ENCODE data around the gene RAB3D. TPM values are rescaled to one million over a fixed set of nuclear protein-coding genes. Genes with fewer than 3 reads are reported as not detected.

The RAB3D gene
- total and polyA plus RNA-seq, 10 of the 15 experiments (the other 5 are each of a cell fraction or from before 2014, with no cell fraction given) = 1.1 to 15.7 (median 6.2) TPM

GRCh38 chr19:11338121-11338520 lies 1.3 kb downstream of the RAB3D start:
- intact Hi-C loops (cut with micrococcal nuclease; ENCODE audit: unreplicated experiment) = no loop called here
- ChIA-PET CTCF (interaction anchor here (0.8 to 2.3 kb wide), 4 partner anchors 8 to 144 kb away, joined by 3 to 10 read pairs (median 5); partner anchors contain the start of genes CCDC159 and TMEM205), POLR2A (interaction anchor here (1.1 kb wide), 1 partner anchor 8 kb away, joined by 3 read pairs; the partner anchor contains the start of genes CCDC159 and TMEM205), RAD21 (ENCODE audit: unreplicated experiment) (no interaction called here), SMC1A (ENCODE audit: uncharacterized antibody, unreplicated experiment) (interaction anchor here (0.7 kb wide), 1 partner anchor 11 kb away, joined by 3 read pairs; no protein-coding TSS in a partner anchor)
- H3K9ac ChIP-seq (ENCODE audit: control insufficient read depth, insufficient read depth, low read length) = no peak overlapping the region
- peak overlapping the region; percentile 90 for H3K4me2 ChIP-seq (ENCODE audit: control insufficient read depth, insufficient read depth)
- FAIRE-seq = no peak
- H3K27me3 ChIP-seq (replicated peaks in 1 of 2; ENCODE audit: control insufficient read depth in 2 of 2, insufficient read depth in 2 of 2, low read length in 1 of 2) = no peaks in the 10 kb centered on the region
- H2AFZ ChIP-seq (ENCODE audit: control insufficient read depth, low read depth, low read length) = no peak overlapping the region
- no peak for DNase-seq (ENCODE audit: low read depth, low spot score)
- no peak overlapping the region; the same call in 1 of the 2 replicates for H3K4me3 ChIP-seq
- TF ChIP-seq NFXL1 (IDR thresholded peaks at IDR 0.05; ENCODE audit: borderline replicate concordance) = no peak
- no peak for TF ChIP-seq TCF7 (IDR thresholded peaks at IDR 0.05; ENCODE audit: borderline replicate concordance)
- TF ChIP-seq ATF3 (IDR thresholded peaks at IDR 0.05; ENCODE audit: borderline replicate concordance, extremely low read depth, low read depth, low read length) = no peak
- TF ChIP-seq PML (IDR thresholded peaks at IDR 0.05; ENCODE audit: low read length) = no peak
- TF ChIP-seq SKIL (IDR thresholded peaks at IDR 0.05; ENCODE audit: low read depth, poor library complexity, severe bottlenecking) = no peak
- no peak for TF ChIP-seq ZBED1 (IDR thresholded peaks at IDR 0.05; ENCODE audit: borderline replicate concordance)
- TF ChIP-seq PAX8 (IDR thresholded peaks at IDR 0.05) = no peak
- H3K9me3 ChIP-seq (replicated peaks; ENCODE audit: control insufficient read depth, insufficient read depth, low read length) = no peaks in the 10 kb centered on the region; the same call in 2 of the 3 replicates
- BruUV-seq (replicated peaks) = no TSS peak
- in situ Hi-C loops (cut with MboI) = no loop called here
- no peaks in the 10 kb centered on the region for H4K20me1 ChIP-seq (ENCODE audit: control insufficient read depth, insufficient read depth)
- H3K4me1 ChIP-seq (ENCODE audit: control insufficient read depth, insufficient read depth, low read length) = peaks cover 4% of the 10 kb centered on the region
- H3K79me2 ChIP-seq (ENCODE audit: control insufficient read depth, insufficient read depth, low read length) = no peaks in the 10 kb centered on the region
- no peak overlapping the region for H3K27ac ChIP-seq (ENCODE audit: control insufficient read depth, insufficient read depth)
- peaks cover 0 to 9% of the 10 kb centered on the region in 2 experiments; a peak in 1 of 4 replicates for H3K36me3 ChIP-seq (ENCODE audit: control insufficient read depth in 2 of 2, insufficient read depth in 2 of 2, low read length in 1 of 2)
- 79% methylated on average over 7 of the region's 7 CpGs for WGBS (ENCODE audit: insufficient coverage, insufficient replicate concordance, low lambda C conversion rate, missing lambda C conversion rate)
- no peak for ATAC-seq

Measured in GM12878 (cell line).